ENCODE data around the gene FAM151B.
"Not testable (repeated sequence)": the region's sequence is repeated elsewhere in the genome, so short reads cannot be mapped to it uniquely, and the experiment has no call there.

Gene FAM151B, protein sequence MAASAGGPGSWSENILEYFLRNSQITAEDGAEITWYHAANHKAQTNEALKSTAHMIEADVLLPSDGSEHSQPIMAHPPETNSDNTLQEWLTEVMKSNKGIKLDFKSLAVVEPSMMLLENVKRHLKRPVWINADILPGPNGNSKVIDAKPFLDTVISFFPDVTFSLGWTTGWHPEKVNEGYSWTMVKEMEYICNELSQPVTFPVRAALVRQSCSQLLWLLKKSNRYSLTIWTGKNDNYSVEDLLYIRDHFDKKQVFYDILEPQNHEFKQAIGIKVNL

DNA sequence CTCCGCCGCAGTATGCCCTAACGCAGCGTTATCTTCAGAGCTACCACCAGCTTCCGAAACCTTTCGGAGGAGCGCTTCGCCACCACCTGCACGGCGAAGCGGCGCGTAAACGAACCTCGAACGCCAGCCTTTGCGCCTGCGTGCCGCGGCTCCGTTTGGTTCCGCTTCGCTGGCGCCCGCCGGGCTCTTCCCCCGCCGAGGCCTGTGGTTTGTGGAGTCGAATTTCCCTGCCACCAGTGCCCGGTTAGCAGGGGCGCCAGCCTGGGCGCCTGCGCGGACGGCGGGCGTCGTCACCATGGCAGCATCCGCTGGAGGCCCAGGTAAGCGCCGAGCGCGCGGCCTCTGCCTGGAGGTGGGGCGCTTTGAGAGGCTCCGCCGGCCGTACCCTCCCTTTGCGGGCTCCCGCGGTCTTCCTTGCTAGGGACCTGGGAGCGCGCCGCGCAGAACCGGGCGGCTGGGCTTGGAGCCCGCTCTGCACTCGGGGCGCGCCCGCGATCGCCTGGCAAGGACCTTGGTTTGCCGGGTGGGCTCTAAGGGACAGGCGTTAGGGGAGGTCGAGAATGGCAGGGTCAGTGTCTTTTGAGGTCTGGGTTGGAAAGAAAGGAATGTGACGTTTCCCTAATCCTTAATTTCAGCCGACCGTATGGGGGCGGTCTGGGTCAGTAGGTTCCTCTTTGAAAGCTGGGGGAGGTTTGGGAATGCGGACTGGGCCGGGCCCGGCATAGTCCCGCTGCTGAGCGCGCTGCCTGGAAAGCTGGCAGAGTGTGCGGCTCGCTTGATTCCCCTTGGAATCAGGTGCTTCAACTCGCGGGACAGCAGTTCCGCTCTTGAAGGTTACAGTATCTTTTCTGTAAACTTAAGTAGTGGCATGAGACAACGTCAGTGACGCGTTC is at the start of gene FAM151B:
FAM151B (plus strand) TSS at position 272 of the 893 bp plus-strand sequence; CDS start at position 296, 24 bp downstream.
- DNase-seq (ENCODE audit: low read depth in 1 of 2, low spot score in 1 of 2), result peak; percentile 42 to 59

DNA sequence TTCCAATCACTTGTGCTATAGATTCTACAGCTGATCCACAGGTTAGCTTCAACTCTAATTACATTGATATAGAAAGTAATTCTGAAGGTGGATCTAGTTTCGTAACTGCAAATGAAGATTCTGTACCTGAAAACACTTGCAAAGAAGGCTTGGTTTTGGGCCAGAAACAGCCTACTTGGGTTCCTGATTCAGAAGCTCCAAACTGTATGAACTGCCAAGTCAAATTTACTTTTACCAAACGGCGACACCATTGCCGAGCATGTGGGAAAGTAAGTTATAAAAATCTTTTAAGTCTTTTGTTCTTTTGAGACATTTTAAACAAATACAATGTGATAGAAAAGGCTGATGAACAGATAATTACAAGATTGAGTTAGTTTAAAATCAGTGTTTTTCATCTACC is 49.2 kb upstream of the FAM151B start:
- DNase-seq (ENCODE audit: low read depth in 1 of 2, low spot score in 1 of 2), result no peak

DNA sequence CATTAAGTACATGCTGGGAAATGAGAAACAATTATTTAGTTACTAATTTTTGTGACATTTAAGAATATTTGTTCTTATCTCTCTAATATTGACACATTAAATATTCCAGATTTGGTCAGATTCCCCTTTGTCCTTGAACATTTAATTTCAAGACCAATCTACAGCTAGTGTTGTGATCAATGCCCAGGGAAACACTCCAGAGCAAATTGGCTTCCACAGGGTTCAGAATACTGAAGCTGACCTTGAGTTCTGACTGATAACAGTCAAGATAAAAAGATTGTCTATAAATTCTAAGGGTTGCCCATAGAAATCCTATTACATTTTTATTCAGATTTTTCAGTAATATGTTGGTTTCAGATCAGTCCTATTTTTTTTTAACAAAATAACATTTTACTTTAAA is 48.7 kb upstream of the FAM151B start:
- no peak for DNase-seq (ENCODE audit: low read depth in 1 of 2, low spot score in 1 of 2)

DNA sequence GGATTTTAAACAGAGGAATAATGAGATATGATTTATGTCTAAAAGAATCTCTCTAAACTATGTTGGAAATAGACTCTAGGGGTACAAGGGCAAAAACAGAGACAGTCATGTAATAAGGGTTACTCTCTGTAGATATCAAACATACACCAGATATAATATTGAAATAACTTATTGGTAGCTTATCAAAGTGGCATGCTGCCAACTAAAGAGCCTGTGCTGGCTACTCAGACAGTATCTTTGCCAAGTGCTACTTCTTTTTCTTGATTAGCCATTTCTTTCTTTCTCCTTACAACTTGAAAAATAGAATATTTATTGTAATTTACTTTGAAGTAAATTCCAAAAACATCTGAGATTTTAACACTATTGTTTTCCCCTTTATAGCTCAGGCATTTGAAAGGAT is 45.2 kb upstream of the FAM151B start:
- no peak for DNase-seq (ENCODE audit: low read depth in 1 of 2, low spot score in 1 of 2)

DNA sequence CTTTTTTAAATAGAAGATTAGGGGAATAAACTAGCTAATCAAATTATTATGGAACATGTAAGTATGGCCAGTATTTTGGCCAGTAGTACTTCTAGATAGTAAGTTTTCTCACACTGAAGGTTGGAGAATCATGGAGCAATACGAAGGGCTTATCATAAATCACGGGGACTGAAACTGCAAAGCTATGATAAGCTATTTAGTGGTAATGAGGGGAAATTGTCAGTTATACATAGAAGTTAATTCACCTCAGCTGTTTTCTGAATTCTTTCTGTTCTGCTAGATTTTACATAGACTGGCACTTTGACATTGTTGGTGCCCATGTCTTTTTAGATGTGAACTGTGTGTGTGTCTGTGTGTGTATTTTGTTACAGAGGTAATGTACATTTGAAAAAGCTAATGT is 34.5 kb upstream of the FAM151B start:
- DNase-seq (ENCODE audit: low read depth in 1 of 2, low spot score in 1 of 2), result no peak

DNA sequence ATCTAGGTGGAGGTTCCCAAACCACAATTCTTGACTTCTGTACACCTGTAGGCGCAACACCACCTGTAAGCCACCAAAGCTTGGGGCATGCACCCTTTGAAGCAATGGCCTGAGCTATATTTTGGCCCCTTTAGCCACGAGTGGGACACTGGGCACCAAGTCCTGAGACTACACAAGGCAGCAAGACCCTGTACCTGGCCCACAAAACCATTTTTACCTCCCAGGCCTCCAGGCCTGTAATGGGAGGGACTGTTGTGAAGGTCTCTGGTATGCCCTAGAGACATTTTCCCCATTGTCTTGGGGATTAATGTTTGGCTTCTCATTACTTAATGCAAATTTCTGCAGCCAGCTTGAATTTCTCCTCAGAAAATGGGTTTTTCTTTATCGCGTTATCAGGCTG is 24.6 kb upstream of the FAM151B start:
- DNase-seq (ENCODE audit: low read depth in 1 of 2, low spot score in 1 of 2), result no peak

DNA sequence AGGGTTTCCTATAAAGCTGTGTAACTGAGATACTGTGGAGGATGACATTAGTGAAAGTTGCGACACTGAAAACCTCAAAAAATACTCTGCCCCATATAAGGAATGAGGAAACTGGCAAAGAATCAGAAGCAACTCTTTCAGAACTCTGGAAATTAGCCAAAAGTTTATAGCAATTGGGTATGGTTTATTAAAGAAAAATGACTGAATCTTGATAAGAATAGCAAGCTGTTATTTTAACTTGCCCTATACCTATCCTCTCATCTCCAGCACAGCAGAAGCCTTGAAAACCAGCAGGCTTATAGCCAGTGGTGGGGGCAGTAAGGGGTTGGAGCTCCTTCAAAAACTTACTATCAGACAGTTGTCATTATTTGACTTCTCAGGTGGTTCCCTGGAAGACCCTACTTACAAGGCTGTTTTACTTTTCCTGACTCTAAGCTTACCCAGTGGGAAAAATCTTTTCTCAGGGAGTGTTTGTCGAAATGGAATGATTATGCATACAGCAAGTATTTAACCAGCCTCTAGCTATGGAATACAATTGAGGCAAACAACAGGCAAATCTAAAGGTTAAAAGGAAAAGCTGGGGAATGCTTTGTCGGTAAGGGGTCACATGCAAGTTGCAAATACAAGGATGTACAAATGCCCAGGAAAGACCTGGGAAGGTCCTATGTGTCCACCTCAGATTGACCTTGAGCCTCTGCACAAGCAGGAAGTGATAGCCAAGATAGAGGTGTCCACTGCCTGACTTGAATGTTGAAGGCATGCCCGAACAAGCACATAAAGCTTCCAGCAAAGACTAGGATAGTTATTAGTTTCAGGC is 21.0 kb upstream of the FAM151B start:
- DNase-seq (ENCODE audit: low read depth in 1 of 2, low spot score in 1 of 2), result no peak

DNA sequence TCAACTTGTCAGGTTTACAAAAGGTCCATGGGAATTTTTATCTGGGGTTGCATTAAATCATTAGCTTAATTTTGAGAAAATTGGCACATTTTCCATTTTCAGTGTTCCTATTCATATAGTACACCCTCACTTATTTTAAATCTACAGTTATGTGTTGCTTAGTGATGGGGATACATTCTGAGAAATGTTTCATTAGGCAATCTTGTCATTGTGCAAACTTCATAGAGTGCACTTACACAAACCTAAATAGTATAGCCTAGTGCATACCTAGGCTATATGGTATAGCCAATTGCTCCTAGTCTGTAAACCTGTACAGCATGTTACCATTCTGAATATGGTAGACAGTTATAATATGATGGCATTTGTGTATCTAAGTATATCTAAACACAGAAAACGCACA is 19.8 kb upstream of the FAM151B start:
- DNase-seq (ENCODE audit: low read depth in 1 of 2, low spot score in 1 of 2), result no peak

DNA sequence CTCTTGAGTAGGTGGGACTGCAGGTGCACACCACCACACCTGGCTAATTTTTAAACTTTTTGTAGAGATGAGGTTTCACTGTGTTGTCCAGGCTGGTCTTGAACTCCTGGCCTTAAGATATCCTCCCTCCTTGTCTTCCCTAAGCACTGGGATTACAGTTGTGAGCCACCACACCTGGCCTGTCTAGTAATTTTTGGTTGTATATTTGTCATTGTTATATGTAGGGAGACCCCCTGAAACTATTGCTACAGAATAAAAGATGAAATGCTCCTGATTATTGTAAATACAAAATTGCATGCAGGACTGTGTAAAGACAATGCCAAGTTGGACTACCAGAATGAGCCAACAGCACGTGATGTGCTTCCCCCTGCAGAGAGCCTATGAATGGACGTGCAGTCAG is 17.3 kb upstream of the FAM151B start:
- not testable (repeated sequence) for DNase-seq (ENCODE audit: low read depth in 1 of 2, low spot score in 1 of 2)

DNA sequence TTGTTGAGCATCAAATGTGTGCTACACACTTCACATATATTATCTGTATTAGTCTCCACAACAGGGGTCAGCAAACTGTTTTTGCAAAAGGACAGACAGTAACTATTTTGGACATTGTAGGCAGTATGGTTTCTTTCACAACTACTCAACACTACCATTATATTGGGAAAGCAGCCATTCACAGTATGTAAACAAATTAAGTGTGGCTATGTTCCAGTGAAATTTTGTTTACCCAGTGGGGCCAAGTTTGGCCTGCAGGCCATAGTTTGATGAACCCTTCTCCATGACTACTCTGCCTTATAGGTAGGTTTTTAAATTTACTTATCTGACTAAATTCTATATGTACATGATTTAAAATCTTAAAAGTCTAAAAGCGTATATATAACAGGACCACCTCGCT is 13.0 kb upstream of the FAM151B start:
- no peak for DNase-seq (ENCODE audit: low read depth in 1 of 2, low spot score in 1 of 2)

DNA sequence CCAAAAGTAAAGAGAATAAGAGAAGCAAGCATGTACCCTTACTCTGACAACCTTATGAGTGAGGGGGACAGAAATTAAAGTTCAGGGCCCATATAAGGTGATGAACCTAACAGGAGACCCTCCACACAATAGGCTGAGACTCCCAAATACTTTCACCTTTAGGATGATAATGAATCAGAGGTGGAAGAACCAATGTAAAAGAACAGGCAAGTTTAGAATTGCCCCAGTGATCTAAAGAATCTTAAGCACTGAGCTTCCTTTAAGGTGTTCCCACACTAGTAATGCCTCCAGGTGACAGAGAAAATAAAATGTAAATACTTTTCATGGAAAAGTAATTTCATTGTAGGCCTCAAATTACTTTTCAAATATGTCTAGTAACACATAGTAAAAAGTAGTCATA is 8.2 kb upstream of the FAM151B start:
- no peak for DNase-seq (ENCODE audit: low read depth in 1 of 2, low spot score in 1 of 2)

DNA sequence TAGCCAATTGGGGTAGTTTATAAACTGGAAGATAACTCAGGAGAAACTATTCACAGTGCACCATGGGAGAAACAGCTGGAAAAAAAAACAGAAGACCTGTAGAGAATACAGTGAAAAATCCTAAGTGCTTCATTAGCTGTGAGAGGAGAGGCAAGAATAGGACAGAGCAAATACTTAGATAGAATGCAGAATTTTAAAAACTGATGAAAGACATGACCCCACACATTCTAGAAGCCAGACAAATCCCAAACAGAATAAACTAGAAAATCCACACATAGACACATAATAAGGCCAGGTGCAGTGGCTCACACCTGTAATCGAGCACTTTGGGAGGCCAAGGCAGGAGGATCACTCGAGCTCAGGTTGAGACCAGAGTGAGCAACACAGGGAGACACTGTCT is 7.5 kb upstream of the FAM151B start:
- no peak for DNase-seq (ENCODE audit: low read depth in 1 of 2, low spot score in 1 of 2)

DNA sequence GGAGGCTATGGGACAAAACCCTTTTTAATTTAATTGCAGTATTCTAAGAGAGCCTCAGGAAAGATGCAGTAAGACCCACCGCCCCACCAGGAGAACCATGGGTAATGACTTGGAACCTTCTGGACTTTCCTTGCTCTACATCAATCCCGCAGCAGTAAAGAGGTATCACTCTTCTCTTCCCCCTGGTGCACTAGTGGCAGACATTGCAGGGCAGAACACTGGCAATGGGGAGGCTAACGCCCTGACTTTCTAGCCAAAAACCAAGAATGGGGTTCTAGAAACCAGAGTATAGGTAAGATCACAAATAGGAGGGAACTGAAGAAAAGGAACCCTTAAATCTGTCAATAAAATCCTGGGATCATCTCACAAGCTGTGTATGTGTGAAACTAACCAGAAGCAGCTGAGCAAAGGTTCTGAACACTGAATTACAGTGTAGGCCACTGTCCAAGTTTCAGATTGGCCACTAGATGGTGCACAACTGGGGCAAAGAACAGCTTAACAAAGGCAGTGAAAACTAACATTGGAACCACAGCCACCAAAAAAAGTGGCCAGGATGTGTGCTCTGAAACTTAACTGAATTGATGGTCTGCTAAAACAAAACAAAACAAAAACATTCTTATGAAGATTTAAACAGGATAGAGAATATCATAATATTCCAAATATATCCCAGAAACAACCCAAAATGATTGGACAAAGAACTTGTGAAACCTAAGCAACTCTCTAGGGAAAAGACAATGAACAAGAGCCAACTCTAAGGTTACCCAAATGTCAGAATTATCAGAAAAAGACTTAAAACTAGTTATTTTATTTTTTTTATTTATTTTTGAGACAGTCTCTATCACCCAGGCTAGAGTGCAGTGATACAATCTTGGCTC is 6.6 kb upstream of the FAM151B start:
- no peak for DNase-seq (ENCODE audit: low read depth in 1 of 2, low spot score in 1 of 2)

DNA sequence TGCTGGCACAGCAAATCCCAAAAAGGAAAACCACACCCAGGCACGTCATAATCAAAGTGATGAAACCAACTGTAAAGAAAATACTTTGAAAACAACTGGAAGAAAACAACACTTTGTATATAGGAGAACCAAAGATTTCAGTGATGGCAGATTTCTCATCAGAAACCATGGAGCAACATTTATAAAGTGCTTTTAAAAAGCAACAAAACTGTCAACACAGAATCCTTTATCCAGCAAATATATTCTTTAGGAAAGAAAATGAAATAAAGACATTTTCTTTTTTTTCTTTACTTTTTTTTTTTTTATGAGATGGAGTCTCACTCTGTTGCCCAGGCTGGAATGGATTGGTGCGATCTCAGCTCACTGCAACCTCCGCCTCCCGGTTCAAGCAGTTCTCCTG is 5.3 kb upstream of the FAM151B start:
- DNase-seq (ENCODE audit: low read depth in 1 of 2, low spot score in 1 of 2), result no peak

DNA sequence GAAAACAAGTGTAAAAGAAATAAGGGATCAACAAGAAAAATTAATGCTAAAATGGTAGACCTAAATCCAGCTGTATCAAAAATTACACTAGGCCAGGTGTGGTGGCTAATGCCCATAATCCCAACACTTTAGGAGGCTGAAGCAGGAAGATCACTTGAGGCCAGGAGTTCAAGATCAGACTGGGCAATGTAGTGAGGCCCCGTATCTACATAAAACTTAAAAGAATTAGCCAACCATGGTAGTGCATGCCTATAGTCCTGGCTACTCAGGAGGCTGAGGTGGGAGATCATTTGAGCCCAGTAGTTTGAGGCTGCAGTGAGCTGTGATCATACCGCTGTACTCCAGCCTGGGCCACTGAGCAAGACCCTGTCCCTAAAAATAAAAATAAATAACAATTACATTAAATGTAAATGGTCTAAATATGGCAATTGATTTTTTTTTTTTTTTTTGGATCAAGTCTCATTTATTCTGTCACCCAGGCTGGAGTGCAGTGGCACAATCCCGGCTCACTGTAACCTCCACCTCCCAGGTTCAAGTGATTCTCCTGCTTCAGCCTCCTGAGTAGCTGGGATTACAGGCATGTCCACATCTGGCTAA is 4.2 kb upstream of the FAM151B start:
- no peak for DNase-seq (ENCODE audit: low read depth in 1 of 2, low spot score in 1 of 2)

DNA sequence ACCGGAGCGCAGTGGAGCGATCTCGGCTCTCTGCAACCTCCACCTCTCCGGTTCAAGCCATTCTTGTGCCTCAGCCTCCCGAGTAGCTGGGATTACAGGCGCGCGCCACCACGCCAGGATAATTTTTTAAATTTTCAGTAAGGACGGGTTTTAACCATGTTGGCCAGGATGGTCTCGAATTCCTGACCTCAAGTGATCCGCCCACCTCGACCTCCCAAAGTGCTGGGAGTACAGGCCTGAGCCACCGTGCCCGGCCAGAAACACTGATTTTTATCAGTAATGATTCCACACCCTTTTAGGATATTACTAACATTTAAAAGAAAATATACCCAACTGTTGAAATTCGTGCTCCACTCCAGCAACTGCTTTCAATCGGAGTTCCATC is 464 bp upstream of the FAM151B start:
- DNase-seq (ENCODE audit: low read depth in 1 of 2, low spot score in 1 of 2), result no peak

DNA sequence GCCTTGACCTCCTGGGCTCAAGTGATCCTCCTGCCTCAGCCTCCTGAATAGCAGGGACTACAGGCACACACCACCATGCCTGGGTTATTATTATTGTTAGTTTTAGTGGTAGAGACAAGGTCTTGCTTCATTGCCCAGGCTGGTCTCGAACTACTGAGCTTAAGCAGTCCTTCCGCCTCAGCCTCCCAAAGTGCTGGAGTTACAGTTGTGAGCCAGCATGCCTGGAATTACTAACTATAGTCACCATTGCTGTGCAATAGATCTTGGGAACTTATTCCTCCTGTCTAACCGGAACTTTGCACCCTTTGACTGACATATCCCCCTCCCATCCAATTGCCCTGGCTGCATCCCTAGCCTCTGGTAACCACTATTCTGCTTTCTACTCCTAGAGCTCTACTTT is 3.4 kb downstream of the FAM151B start:
- no peak for DNase-seq (ENCODE audit: low read depth in 1 of 2, low spot score in 1 of 2)

DNA sequence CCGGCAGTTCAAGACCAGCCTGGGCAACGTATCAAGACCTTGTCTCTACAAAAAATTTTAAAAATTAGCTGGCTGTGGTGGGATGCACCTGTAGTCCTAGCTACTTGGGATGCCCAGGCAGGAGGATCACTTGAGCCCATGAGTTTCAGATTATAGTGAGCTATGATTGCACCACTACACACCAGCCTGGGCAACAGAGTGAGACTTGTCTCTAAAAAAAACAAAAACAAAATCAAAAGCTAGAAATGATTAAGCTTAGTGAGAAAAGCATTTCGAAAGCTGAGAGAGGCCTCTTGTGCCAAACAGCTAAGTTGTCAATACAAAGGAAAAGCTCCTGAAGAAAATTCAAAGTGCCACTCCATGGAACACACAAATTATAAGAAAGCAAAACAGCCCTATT is 4.8 kb downstream of the FAM151B start:
- DNase-seq (ENCODE audit: low read depth in 1 of 2, low spot score in 1 of 2), result no peak

DNA sequence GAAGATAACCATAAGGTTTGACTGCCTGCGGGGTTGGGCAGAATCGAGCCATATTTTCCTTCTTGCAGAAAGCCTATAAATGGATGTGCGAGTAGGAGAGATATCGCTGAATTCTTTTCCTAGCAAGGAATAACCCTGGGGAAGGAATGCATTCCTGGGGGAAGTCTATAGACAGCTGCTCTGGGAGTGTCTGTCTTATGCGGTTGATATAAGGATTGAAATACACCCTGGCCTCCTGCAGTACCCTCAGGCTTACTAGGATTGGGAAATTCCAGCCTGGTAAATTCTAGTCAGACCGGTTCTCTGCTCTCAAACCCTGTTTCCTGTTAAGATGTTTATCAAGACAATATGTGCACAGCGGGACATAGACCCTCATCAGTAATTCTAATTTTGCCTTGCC is 5.5 kb downstream of the FAM151B start:
- DNase-seq (ENCODE audit: low read depth in 1 of 2, low spot score in 1 of 2), result not testable (repeated sequence)

DNA sequence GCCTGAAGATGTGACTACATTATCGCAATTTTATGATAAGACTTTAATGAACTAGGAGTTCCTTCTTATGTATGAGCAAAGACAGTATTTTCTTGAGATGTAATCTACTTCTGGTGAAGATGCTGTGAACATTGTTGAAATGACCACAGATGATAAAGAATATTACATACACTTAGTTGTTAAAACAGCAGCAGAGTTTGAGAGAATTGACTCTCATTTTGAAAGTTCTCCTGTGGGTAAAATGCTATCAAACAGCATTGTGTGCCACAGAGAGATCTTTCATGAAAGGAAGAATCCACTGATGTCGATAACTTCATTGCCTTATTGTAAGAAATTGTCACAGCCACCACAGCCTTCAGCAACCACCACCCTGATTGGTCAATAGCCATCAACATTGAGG is 8.0 kb downstream of the FAM151B start:
- no peak for DNase-seq (ENCODE audit: low read depth in 1 of 2, low spot score in 1 of 2)

All from activated T-helper 1 cell treated with anti-CD3 and anti-CD28 coated beads, Interleukin-2, amount 50 U/mL, for 16 hours (primary cell).